GM21515 (cell line): ENCODE data around the gene CACNA2D3.
"Not testable (repeated sequence)": the region's sequence is repeated elsewhere in the genome, so short reads cannot be mapped to it uniquely, and the experiment has no call there.

ENCODE experiments used
- ATAC-seq: cut with Tn5 transposase; IDR thresholded peaks from one replicate; pipeline ENCODE4 v1.9.1; 2021; ENCODE audit not compliant: unreplicated experiment

CACNA2D3 gene

DNA sequence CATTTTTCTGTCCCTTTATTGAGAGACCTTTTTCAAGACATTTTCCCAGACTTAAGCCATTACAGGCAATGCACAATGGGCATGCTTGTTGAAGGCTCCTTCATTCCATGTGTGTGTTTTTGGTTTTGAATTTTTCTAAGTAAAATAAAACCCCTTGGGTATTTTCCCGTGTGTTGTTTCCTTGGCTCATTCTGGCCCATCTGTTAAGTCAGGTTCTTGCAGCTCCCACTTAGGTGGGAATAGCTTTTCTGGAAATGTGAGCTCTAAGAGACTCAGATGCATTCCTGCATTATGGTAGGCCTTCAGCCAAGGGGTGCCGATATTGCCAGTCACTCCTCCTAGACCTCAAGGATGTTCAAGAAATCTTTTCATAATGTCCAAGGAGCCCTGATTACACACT, 314.9 kb downstream of the CACNA2D3 start:
- ATAC-seq: no peak

GRCh38 chr3:54443561-54444161, 321.3 kb downstream of the CACNA2D3 start:
- ATAC-seq: no peak

GRCh38 chr3:54445630-54446029, 323.3 kb downstream of the CACNA2D3 start:
- ATAC-seq: no peak

- ATAC-seq: no peak
Measured at GRCh38 chr3:54447427-54447826, 325.1 kb downstream of the CACNA2D3 start.

- ATAC-seq: no peak
Measured at GRCh38 chr3:54454806-54455205, 332.5 kb downstream of the CACNA2D3 start.

GRCh38 chr3:54458357-54458756, 336.0 kb downstream of the CACNA2D3 start:
- no peak for ATAC-seq

- not testable (repeated sequence) for ATAC-seq
Measured at GRCh38 chr3:54464554-54464953, 342.2 kb downstream of the CACNA2D3 start.

DNA sequence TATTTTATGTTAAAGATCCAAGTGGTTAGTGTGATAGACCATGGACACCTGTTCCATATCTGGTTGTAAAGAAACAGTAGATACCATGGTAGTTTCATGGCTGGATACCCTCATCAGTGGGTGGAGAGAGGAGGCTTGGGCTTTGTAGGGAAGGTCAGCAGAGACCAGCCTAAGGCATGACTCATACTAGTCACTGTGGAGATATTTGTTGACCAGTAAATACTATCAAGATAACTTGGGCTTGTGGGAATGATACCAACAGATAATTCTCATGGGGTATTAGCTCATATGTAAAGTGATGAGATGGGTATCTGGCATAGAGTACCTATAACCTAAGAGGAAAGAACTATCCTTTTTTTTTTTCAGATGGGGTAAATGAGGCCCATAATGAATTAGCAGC, 354.5 kb downstream of the CACNA2D3 start:
- ATAC-seq: no peak

- no peak for ATAC-seq
Measured at GRCh38 chr3:54481606-54482365, 359.4 kb downstream of the CACNA2D3 start.

DNA sequence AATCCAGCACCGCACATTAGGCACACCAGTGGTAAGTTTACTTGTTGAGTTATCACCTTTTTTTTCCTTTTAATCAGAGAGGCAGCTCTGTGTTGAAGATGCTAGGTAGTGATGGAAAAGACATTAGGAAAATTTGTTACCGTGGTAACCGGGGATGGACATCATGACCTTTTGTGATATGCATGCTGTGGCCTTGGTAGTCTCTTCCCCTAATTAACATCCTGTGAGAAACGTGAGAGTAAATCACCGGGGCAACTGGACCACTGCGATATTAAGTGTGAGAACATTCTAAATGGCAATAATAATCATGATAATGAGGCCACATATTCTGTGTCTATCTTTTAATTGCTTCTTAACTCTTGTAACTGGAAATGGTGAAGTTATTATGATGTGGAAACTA, 362.0 kb downstream of the CACNA2D3 start:
- ATAC-seq: no peak

DNA sequence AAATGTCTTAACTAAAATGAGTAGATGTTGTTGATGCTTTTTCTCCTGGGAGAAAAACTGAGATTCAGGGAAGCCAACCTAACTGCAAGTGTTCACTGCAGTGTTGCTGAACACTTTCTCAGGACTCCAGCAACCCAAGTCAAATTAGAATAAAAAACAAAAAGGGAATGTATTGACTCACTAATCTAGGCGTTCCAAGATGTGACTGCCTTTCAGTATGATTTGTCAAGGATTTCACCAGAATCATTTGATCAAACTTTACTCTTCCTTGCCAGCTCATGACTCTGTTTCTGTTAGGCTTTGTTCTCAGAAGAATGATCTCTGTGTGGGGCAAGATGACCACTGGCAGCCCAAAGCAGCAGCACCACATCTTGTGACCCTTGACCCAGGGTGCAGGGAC, 364.0 kb downstream of the CACNA2D3 start:
- ATAC-seq: no peak

DNA sequence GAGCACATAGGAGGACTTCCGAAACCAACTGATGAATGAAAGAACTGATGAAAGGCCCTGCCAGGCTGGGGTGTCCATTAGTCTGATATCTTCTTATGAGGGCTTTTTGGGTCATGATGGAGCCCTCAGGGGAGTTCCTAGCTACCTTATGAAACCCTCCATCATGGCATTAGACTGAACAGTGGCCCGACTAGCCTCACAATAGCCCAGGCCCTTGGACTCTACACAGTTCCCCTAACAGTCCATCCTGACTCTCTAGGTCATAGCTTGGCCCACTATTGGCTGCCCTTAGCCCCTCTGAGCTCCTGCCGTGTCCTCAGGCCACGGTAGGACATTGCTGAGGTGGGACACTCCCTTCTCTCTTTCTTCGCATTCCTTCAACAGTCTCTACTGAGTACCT, 365.9 kb downstream of the CACNA2D3 start:
- no peak for ATAC-seq

DNA sequence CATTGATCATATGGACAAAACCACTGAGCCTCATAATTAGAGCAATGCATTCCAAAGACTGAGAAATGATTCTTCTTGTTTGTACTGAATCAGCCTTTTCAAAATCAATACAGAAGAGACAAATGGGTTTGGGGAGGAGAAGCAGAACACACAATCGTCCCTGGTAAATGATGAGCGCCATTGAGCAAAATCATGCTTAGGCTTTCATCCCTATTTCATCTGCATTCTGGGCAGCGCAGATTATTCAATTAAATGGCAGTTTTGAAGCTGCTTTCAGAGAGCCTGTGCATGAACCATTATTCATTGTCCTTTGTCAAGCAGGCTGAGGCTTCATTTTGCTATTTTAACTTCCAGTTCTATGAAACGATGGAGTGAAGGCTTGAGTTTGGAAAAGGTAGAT, 371.9 kb downstream of the CACNA2D3 start:
- no peak for ATAC-seq

GRCh38 chr3:54506603-54507002, 384.3 kb downstream of the CACNA2D3 start:
- ATAC-seq: no peak

- no peak for ATAC-seq
Measured at GRCh38 chr3:54507876-54508460, 385.6 kb downstream of the CACNA2D3 start.

GRCh38 chr3:54510506-54510905, 388.2 kb downstream of the CACNA2D3 start:
- no peak for ATAC-seq

DNA sequence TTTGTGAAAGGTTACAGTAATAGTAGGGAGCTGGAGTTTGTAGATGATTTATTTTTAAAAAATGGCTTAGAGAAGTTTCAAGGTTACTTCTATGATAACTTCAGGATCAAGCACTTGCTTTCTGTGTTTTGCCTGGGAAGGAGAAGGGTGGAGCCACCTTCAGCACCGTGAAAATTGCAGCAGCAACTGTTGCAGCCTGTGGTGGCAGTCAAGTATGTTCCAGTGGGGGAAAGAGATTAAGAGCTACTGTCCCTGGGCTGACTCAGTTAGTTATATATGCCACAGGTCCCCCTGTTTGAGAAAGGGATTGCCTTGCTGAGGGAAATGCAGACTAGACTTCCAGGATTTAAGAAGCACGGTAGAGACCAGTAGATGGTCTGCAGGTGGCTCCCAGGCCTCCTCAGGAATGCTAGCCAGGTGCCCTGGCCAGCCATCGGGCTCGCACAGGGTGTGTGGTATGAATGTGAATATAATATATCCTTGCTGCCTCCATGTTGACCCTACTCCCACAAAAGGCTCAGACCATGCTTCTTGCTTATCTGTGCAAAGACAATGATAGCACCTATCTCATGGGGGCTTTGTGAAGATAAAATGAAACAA, 389.5 kb downstream of the CACNA2D3 start:
- ATAC-seq: no peak

- no peak for ATAC-seq
Measured at GRCh38 chr3:54514006-54514405, 391.7 kb downstream of the CACNA2D3 start.

DNA sequence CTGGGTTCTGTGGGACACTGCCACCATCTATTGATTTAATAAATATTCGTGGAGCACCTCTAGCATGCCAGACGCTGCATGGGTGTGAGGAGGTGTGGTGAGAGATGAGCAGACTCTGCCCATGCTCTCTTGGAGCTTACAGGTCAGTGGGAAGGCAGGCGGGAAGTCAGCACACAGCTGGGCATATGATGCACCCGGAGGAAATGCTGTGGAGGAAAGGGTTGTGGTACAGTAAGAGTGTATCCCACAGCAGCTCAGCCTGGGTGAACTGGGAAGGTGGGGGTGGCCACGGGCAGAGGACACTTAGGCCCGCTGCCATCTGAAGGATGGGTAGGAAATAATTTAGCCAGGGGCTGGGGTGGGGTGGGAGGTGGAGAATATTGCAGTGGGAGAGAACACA, 392.1 kb downstream of the CACNA2D3 start:
- ATAC-seq: no peak

- no peak for ATAC-seq
Measured at GRCh38 chr3:54515441-54516213, 393.3 kb downstream of the CACNA2D3 start.

DNA sequence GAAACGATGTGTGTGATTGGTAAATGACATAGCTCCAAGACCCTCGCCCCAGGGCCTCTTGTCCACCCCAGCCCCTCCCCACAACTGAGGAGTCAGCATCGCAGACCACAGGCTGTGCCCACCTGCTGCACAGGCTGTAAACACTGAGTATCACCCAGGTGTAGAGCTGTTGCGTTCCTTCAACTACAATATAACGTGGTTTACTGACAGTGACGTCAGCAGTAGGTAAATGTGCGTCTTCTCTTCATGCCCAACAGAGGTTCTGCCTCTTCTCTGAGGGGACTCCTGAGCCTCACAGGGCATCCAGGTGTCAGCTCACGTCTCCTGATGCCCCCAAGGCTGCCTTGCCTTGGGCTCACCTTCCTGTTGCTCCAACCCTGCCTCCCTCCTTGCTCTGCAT, 395.1 kb downstream of the CACNA2D3 start:
- no peak for ATAC-seq
